HG03139 (cell line): ENCODE results near the gene HSD17B12.

Experiments
- ATAC-seq: cut with Tn5 transposase; IDR thresholded peaks from one replicate; pipeline ENCODE4 v1.9.1; 2021; ENCODE audit not compliant: unreplicated experiment

The HSD17B12 gene

DNA sequence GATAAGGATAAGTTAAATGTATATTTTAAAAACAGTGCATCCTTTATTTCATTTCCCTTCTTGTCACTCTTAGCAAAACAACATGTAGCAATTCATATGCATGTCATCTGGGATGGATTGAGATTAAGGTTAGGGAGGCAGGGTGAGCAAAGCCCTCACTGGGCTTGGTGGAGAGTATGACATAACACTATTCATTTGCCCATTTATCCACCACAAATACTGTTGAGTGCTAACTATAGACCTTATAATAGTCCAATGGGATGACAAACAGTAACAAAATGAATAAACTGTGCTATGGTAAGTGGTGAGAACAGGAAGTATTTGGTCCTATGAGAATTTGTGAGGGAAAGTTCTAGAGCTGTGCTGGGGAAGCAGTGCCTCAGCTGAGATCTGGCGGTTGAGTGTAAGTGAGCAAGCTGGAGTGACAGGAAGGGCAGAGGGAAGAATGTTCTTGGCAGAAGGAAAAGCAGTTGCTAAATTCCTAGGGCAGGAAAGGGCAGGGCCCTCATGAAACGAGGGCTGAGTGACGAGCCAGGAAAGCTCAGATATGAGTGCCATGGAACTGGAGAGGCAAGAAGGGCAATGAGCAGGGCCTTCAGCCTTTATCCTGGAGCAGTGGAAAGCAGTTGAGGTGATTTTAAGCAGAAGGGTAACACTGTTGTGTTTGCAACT, 6.7 kb downstream of the HSD17B12 start:
- no peak for ATAC-seq

DNA sequence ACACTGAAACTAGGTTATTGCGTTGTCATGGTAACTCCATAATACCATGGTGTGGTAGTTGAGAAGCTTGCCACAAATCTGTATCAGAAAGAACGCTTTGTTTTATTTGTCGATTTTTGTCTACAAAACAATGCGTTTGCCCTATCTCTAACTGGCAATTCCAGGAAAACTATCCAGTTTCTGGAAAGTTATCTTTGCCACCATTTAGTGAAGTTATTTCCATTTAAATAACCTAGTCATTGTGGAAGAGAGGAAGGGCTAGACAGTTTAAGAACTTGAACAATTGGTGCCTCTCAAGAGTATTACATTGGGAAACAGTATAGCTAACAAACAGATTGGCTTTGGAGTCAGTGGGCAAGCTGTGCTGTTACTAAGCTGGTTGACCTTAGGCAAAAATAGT, 7.9 kb downstream of the HSD17B12 start:
- ATAC-seq, result no peak

DNA sequence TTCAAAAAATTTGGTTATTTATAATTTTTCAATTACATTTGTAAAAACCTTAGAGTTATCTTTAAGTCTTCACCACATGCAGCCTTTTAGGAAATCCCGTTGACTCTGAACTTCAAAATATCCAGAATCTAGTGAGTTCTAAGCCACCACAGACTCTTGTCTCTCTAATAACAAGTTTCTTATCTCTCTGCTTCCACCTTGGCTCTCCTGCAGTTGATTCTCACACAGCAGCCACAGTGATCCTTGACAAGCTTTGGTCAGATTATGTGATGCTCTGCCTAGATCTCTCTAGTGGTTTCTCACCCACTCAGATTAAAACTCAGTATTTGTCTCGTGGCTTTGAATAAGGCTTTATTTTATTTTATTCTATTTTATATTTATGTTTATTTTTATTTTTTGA, 8.6 kb downstream of the HSD17B12 start:
- no peak for ATAC-seq

DNA sequence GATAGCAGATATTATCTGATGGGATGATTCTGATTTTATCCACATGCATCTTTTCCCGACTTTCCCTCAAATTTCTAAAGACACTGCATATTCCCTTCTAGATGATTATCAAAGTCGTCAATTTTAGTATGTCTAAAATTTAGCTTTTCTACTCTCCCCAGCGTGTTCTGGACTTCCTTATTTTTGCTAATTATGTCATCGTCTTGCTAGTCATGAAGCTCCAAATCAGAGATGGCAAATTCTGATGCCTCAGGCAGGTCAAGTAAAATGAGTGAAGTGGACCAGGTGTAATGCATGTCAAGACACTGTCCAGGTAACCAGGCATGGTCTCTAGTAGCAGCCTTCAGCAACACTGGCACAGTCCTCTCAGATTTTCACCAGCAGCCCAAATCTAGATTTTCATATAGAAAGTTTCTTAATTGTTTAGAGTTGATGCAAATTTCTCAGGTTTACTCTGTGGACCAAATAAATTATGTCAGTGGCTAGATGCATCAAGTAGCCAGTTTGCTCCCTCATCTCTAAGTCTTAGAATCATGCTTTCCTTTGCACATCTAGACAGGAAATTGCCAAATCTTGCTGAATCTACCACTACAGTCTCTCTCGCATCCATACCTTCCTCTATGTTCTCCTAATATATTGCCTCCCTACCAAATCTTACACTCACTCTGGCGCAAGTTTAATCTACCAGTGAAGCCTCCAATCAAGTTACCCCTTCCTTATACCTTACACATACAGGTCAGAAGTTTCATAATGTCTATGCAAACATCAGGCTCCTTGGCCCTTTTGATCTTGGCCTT, 10.6 kb downstream of the HSD17B12 start:
- no peak for ATAC-seq

DNA sequence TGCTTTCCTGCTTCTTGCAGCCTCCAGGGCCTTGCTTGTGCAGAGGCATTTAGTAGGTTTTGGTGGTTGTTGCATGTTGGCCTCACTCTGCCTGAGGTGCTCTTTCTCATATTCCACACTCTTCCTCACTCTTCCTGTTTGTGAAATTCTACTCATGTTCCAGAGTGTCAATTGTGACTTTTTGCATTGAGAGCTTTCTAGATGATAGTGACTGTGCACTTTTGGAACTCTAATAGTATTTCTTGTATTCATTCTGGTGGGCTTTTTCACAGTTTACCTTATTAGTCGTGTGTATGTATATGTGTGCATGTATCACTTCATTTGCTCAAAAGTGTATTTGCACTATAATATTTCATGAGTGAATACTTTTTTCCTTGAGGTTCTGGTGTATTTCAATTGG, 11.3 kb downstream of the HSD17B12 start:
- no peak for ATAC-seq

DNA sequence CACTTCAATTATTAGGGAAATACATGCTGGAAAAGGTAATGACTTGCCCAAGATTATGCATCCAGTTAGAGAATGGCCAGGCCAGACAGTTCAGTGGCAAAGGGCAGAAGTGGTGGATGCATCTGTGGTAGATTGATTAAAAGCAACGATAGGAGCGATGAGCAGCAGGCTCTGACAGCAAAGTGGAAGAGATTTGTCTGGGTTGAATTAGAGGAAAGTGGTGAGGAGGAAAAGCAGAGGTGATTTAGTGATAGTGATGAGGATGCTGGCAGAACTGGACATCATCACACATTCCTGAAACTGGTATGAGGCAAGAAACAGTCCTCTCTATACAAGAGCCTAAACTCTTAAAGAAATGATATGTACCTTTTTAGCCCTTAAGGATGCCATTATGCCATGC, 12.5 kb downstream of the HSD17B12 start:
- ATAC-seq, result no peak

DNA sequence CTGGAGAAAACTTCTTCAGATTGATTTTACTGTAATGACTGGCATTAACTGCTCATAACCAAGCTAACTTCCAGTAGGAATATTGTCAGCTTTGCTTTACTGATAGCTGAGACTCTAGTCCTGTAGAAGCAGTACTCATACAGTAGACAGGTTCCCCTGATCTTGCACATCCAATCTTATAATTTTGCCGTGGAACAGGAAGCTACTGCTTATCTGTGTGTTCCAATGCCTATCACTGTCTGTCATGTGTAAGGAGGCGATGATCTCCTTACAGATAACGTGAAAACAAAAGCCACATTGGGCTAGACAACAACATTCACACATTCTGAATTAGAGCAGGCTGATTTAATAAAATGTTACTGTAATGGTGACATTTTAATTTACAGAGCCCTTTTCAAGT, 13.2 kb downstream of the HSD17B12 start:
- no peak for ATAC-seq

DNA sequence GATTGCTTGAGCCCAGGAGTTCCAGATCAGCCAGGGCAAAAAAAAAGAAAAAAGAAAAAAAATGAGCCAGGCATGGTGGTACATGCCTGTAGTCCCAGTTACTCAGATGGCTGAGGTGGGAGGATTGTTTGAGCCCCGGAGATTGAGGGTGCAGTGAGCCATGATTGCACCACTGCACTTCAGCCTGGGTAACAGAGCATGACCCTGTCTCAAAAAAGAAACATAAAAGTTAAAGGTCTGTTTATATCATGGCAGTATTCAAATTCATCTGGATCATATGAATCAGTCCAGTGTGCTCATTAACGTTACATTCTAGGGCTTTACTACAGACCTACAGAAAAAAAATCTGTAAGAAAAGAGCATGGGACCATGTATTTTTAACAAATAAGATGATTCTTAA, 13.9 kb downstream of the HSD17B12 start:
- peak; percentile 53 for ATAC-seq

DNA sequence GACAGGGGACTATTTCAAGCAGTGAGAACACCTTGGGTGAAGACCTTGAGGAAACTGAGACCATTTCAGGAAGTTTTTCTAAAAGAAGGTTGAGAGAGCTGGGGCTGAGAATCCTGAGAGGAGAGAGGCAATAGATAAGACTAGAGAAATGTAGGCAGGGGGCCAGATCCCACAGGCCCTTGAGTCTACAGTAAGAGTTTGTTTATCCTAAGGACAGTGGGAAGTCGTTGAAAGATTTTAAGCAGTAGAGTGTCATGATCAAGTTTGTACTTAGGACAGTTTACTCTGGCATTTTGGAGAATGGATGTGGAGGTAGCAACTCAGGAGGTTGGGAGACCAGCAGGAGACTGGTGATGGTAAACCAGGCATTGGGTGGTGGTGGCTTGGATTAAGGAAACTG, 17.1 kb downstream of the HSD17B12 start:
- no peak for ATAC-seq

DNA sequence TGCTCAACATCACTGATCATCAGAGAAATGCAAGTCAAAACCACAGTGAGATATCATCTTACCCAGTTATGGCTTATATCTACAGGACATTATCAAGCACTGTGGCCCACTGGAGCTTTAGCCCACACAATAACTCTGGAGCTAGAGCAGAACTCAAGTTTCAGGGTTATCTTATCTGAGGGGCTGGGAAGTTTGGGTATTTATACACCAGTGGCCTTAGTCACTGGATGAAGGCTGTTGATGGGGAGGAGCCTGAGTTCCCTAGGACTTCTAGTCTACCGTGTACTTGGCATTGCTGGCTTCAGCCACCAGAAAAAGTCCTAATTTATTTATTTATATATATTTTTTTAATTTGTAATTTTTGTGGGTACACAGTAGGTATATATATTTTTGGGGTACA, 19.3 kb downstream of the HSD17B12 start:
- ATAC-seq, result no peak

DNA sequence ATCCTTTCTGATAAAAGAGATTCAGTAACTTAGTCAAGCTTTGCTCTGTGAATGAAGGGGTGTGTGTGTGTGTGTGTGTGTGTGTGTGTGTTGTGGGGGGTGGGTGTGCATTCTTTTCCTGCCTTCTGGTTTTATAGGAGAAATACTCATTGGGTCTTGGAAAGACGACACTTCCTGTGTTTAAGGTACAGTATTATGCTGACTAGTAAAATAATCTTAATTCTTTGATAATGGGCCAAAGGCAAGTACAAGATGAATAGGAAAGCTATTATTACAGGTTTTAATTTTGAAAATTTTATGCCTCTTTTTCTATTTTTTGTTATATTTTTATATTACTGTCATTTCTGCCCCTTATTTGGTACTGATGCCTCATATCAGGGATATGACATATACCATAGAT, 26.1 kb downstream of the HSD17B12 start:
- no peak for ATAC-seq

DNA sequence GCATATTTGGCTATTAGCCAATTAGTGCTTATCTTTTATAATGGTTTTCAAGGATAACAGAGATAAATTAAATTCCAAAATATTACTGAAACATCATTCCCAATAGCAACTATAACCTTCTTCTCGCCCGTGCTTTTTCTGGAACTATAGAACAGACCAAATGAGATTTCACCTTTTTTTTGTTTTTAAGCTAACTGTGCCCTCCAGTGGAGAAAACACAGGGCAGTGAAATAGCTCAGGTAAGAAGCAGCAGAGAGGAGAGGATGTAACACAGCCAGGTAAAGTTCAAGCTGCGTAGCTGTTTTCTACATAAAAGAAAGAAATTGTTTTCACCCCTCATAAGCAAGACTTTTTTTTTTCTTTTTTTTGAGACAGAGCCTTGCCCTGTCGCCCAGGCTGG, 28.2 kb downstream of the HSD17B12 start:
- no peak for ATAC-seq

DNA sequence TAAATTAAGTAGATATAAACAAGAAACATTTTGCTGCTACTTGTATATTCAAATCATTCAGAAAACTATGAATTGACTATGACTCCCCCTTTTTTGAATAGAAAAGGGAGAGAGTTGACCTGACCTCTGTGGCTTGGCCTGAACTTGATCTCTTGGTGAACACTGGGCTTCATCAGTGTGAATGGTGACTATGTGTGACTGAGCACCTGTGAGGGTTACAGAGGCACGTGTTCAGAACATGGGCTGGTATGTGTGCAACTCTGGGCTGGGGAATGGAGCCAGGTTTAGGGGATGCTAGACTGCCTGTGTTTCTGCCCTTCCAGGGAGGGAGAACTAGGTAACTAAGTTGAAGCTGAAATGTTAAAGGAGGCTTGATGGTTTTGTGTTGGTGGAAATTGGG, 29.2 kb downstream of the HSD17B12 start:
- ATAC-seq, result no peak

DNA sequence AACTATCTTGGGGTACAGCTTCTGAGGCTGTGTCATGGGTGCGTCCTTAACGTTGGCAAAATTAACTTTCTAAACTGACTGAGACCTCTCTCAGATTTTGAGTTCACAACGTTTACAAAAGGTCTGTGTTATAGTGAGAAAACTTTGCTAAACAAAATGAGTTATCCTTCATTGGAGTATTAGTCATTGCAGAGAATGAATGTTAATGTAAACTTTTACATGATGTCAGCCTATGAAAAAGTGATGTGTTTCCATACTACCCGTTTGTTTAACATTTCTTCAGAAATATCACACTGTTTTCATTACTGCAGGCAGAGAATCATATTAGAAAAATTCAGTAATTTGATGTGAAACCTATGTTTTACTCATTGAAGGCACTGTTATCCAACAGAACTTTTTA, 32.1 kb downstream of the HSD17B12 start:
- no peak for ATAC-seq

DNA sequence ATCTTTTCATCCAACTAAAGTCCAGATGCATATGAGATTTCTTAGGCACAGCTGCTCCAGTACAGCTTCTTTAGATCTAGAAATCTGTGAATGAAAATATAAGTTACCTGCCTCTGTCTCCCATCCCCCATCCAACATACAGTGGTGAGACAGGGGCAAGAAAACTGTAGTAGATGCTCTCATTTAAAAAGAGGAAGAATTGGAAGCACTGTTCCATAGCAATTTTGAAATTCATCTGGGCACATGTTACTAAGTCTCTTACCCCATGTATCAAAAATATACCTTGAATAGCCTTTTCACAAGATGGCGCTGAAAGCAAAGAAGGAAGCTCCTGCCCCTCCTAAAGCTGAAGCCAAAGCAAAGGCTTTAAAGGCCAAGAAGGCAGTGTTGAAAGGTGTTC, 37.8 kb downstream of the HSD17B12 start:
- ATAC-seq, result no peak

DNA sequence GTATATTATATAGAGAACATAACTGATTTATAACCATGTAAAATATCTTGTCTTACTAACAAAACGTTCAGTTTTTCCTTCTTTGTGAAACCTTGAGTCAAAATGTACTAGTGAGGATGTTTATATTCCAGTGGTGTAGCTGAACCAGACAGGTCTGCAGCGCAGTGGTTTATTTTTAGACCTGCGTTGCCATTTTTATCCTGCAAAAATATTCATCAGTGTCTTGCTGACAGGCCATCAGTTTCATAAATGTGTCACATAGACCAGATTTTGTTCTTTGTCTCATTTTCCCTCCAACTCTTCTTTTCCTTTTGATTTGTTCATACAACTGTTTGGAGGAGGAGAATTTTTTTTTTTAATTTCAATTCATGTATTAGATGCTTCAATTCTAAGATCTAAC, 43.1 kb downstream of the HSD17B12 start:
- ATAC-seq, result no peak

DNA sequence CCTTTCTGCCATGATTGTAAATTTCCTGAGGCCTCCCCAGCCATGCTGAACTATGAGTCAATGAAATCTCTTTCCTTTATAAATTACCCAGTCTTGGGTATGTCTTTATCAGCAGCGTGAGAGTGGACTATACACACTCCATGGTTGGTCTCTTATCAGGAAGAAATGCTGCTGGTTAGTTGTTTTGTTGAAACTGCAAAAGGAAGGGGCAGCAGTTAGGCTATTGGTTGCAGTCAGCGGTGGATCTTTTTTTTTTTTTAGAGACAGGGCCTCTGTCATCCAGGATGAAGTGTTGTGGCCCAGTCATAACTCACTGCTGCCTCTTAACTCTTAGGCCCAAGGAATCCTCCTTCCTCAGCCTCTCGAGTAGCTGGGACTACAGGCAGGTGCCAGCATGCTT, 51.7 kb downstream of the HSD17B12 start:
- ATAC-seq, result no peak

DNA sequence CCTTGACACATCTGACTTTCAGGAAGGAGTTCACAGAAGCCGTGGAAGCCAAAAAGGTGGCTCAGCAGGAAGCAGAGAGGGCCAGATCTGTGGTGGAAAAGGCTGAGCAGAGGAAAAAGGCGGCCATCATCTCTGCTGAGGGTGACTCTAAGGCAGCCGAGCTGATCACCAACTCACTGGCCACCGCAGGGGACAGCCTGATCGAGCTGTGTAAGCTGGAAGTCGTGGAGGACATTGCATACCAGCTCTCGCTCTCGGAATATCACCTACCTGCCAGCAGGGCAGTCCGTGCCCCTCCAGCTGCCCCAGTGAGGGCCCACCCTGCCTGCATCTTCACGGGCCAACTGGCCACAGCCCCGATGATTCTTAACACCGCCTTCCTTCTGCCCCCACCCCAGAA, 53.7 kb downstream of the HSD17B12 start:
- ATAC-seq, result no peak

DNA sequence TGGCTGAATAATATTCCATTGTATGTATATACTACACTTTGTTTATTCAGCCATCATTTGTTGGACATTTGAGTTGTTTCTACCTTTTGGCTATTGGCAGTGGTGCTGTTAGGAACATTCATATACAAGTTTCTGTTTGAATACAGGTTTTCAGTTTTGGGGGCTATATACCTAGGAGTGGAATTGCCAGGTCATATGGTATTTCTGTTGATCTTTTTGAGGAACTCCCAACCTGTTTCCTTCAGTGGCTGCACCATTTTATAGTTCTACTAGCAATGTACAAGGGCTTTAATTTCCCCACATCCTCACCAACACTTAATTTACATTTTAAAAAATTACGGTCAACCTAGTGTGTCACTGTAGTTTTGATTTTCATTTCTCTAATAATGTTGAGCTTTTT, 54.6 kb downstream of the HSD17B12 start:
- ATAC-seq, result no peak

DNA sequence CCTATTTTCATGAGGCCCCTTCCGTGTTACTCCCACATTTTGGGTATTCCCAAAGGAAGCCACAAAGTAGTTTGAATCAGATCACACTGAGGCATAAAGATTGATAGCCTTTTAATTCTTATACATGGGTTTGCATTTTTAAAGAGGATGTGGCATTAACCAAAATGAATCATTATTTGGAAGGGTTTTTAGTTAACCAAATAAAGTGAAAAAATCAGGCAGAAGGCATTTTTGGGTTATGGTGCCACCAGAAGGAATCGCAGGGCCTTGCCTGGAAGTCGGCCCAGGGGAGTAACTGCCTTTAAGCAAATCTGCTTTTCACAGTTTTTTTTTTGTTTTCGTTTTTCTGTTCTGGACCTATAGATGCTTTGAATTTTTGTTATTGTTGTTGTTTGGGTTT, 55.4 kb downstream of the HSD17B12 start:
- no peak for ATAC-seq

DNA sequence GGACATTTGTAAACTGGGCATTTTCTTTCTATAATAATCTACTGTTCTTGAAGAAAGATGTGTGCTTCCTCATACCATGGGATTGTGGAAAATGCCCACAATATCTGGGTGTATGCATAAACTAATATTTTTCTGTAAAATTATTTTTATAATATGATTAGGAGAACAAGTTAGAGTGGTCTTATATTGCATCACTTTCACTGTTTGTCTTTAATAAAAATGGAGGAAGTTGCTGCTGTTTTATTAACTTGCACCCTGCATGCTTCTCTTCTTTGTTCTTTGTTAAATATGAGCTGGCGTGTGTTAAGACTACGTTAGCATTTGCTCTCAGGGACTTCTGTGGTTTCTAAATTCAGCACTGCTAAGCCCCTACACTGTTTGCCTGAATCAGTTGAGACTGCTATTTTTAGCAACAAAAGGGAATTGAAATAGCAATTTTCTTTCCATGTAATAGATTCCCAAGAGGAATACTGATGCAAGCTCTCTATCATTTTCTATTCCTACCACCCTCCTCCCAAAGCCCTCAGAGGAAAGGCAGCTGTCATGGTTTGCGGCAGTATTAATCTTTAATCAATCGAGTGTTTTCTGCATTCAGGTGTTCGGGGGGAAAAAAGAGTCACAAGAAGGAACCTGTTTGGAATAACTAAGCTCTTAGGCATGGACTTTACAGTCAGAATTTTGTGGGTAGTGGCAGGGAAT, 56.1 kb downstream of the HSD17B12 start:
- no peak for ATAC-seq

DNA sequence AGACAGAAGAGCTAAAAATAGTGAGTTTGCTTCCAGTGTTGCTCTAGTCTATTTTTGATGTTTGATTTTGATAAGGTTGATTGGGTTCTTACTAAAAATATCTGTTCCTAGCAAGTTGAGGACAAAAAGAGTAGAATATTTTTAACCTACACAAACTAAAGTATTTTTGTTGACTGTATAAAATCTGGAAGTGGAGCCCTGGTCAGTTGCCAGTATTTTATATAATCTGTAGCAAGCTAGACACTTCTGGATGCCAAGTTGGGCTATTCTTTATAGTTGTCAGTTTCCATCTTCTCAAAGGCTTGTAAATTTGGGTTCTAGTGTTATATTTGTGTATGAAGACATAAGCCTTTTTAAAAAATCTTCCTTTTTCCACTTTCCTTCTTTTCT, 56.7 kb downstream of the HSD17B12 start:
- no peak for ATAC-seq
